GM18858 (cell line): ENCODE data around the gene RHOD.

Experiments
- ATAC-seq: cut with Tn5 transposase; IDR thresholded peaks from one replicate; pipeline ENCODE4 v1.9.1; 2021; ENCODE audit not compliant: unreplicated experiment

The RHOD gene

GRCh38 chr11:67056267-67057204 is at the start of gene RHOD:
Gene RHOD, plus strand, starts transcription at chr11:67056847. Its CDS starts 56 bp downstream, at chr11:67056903.
- ATAC-seq, result no peak

GRCh38 chr11:67007126-67007525 is 49.5 kb upstream of the RHOD start:
- ATAC-seq, result no peak

- no peak for ATAC-seq
These were observed 46.2 kb upstream of the RHOD start for GRCh38 chr11:67010296-67010905.

GRCh38 chr11:67013511-67014045 is 43.1 kb upstream of the RHOD start:
- ATAC-seq, result no peak

GRCh38 chr11:67014343-67014742 is 42.3 kb upstream of the RHOD start:
- no peak for ATAC-seq

GRCh38 chr11:67015048-67015447 is 41.6 kb upstream of the RHOD start:
- ATAC-seq, result no peak

GRCh38 chr11:67016550-67016949 is 40.1 kb upstream of the RHOD start:
- no peak for ATAC-seq

GRCh38 chr11:67020949-67021348 is 35.7 kb upstream of the RHOD start:
- ATAC-seq, result no peak

GRCh38 chr11:67022341-67022933 is 34.2 kb upstream of the RHOD start:
- ATAC-seq, result no peak

GRCh38 chr11:67022961-67023956 is 33.4 kb upstream of the RHOD start, which contains the start of gene SYT12:
Gene SYT12, plus strand, starts transcription at chr11:67023134. Its CDS starts 7,011 bp downstream, at chr11:67030145.
- no peak for ATAC-seq

GRCh38 chr11:67023957-67024353 is 32.7 kb upstream of the RHOD start:
- ATAC-seq, result no peak

- no peak for ATAC-seq
These were observed 32.2 kb upstream of the RHOD start for GRCh38 chr11:67024410-67024809.

GRCh38 chr11:67024966-67025365 is 31.7 kb upstream of the RHOD start:
- ATAC-seq, result no peak

- no peak for ATAC-seq
These were observed 30.9 kb upstream of the RHOD start for GRCh38 chr11:67025750-67026149.

GRCh38 chr11:67026941-67027340 is 29.7 kb upstream of the RHOD start:
- ATAC-seq, result no peak

- no peak for ATAC-seq
These were observed 29.1 kb upstream of the RHOD start for GRCh38 chr11:67027483-67027930.

- no peak for ATAC-seq
These were observed 28.6 kb upstream of the RHOD start for GRCh38 chr11:67027943-67028542.

- no peak for ATAC-seq
These were observed 27.5 kb upstream of the RHOD start for GRCh38 chr11:67029146-67029545.

- ATAC-seq, result no peak
These were observed 25.7 kb upstream of the RHOD start for GRCh38 chr11:67030976-67031375.
